HepG2 (cell line): Measurements from ENCODE around the gene UNC119B. TPM values are rescaled to one million over a fixed set of nuclear protein-coding genes. Genes with fewer than 3 reads are reported as not detected.

Experiments
- ATAC-seq: fragments of 200-7000 bp; cut with Tn5 transposase; 3 replicates; pipeline ENCODE4 v1.9.1; 2020; ENCODE audit warnings: mild to moderate bottlenecking, moderate library complexity
- BruUV-seq: library from RNA; stranded (reverse); fragments of 400-500 nt; replicated peaks from 2 replicates; lab custom pipeline; 2021; lab: Mats Ljungman, UMichigan
- CTCF ChIA-PET: fragments of 300-600 bp; formaldehyde crosslinking; extraction: SDS; loops from one replicate; lab custom pipeline; 2021; ENCODE audit warnings: low total read pairs, inconsistent platforms, low intra/inter-chr PET ratio; lab: Yijun Ruan, JAX
- POLR2A ChIA-PET: fragments of 350-600 bp; sonication (Branson Sonifier 250); formaldehyde crosslinking; loops from one replicate; lab custom pipeline; 2020; ENCODE audit warnings: antibody characterized with exemption, inconsistent platforms; lab: Yijun Ruan, JAX
- DNase-seq: peaks from one replicate; pipeline ENCODE4 v3.0.0-alpha.2; 2015; ENCODE audit warnings: low spot score
- FAIRE-seq: peaks from 3 replicates; lab custom pipeline; 2011; peaks lifted over from hg19 to GRCh38; lab: Jason Lieb, UNC
- H2AFZ ChIP-seq: one replicate; pipeline ENCODE4 v1.6.1; 2011; ENCODE audit warnings: low read length, inconsistent platforms
- H3K27ac ChIP-seq: fragments of 300-600 bp; 3 replicates; pipeline ENCODE4 v1.8.0; 2011; ENCODE audit warnings: mixed run types, mild to moderate bottlenecking, mixed read lengths, low read length, inconsistent platforms; ENCODE audit not compliant: insufficient read depth; ENCODE audit errors: extremely low read length
- H3K27me3 ChIP-seq, 2 experiments: fragments of 200-600 bp in 1 of 2; 2 replicates in 1 of 2; 3 replicates in 1 of 2; pipeline versions ENCODE4 v1.6.0 to v1.8.0; 2011; ENCODE audit warnings: low read length in 2 of 2, mild to moderate bottlenecking in 2 of 2, moderate library complexity in 2 of 2, inconsistent platforms in 1 of 2; ENCODE audit not compliant: insufficient read depth in 2 of 2, control insufficient read depth in 1 of 2
- H3K36me3 ChIP-seq, 2 experiments: fragments of 200-600 bp in 1 of 2; replicated peaks in 1 of 2; 2 replicates in 1 of 2; 3 replicates in 1 of 2; pipeline versions ENCODE4 v1.5.1 to v1.8.0; 2011; ENCODE audit warnings: low read length in 2 of 2, inconsistent platforms in 1 of 2; ENCODE audit not compliant: insufficient read depth in 2 of 2, control insufficient read depth in 1 of 2
- H3K4me1 ChIP-seq: 2 replicates; pipeline ENCODE4 v1.5.1; 2012; ENCODE audit warnings: low read length, inconsistent platforms; ENCODE audit not compliant: insufficient read depth
- H3K4me2 ChIP-seq: 2 replicates; pipeline ENCODE4 v1.6.0; 2011; ENCODE audit warnings: low read depth, low read length, inconsistent platforms
- H3K4me3 ChIP-seq, 3 experiments: fragments of 200-600 bp in 1 of 3; sonication (generic), shearing (Covaris generic) in 1 of 3; replicated peaks in 1 of 3; 2 replicates each; pipeline ENCODE4 v1.5.1; 2011 to 2016; ENCODE audit warnings: low read length in 3 of 3, inconsistent platforms in 2 of 3, low read depth in 2 of 3, mild to moderate bottlenecking in 2 of 3, control low read depth in 1 of 3, mixed read lengths in 1 of 3; ENCODE audit not compliant: insufficient read depth in 1 of 3
- H3K79me2 ChIP-seq: one replicate; pipeline ENCODE4 v1.6.1; 2011; ENCODE audit warnings: low read length, inconsistent platforms; ENCODE audit not compliant: insufficient read depth
- H3K9ac ChIP-seq: 2 replicates; pipeline ENCODE4 v1.6.0; 2011; ENCODE audit warnings: mild to moderate bottlenecking, low read depth, low read length, inconsistent platforms; ENCODE audit not compliant: insufficient read depth
- H3K9me3 ChIP-seq: 2 replicates; pipeline ENCODE4 v1.5.1; 2012; ENCODE audit warnings: mild to moderate bottlenecking, low read length
- H4K20me1 ChIP-seq: 2 replicates; pipeline ENCODE4 v1.6.0; 2011; ENCODE audit warnings: inconsistent platforms, mild to moderate bottlenecking, low read length, moderate library complexity; ENCODE audit not compliant: insufficient read depth
- ATAD3A ChIP-seq: sonication (generic); formaldehyde crosslinking; IDR thresholded peaks from 2 replicates; pipeline ENCODE4 v1.4.0; 2020; ENCODE audit warnings: missing genetic modification reagents
- GPN1 ChIP-seq: sonication (generic); formaldehyde crosslinking; IDR thresholded peaks from 2 replicates; pipeline ENCODE4 v1.5.1; 2020; ENCODE audit warnings: missing genetic modification reagents, borderline replicate concordance
- GTF2F1 ChIP-seq: fragments of 150-350 bp; IDR thresholded peaks from 2 replicates; pipeline ENCODE4 v1.6.1; 2014; ENCODE audit warnings: low read length
- KDM2A ChIP-seq: sonication (generic); formaldehyde crosslinking; IDR thresholded peaks from 2 replicates; pipeline ENCODE4 v1.4.0; 2020; ENCODE audit warnings: low read depth, missing genetic modification reagents, borderline replicate concordance
- RFXANK ChIP-seq: IDR thresholded peaks from 2 replicates; pipeline ENCODE4 v1.6.1; 2016
- SCMH1 ChIP-seq: sonication (generic); formaldehyde crosslinking; IDR thresholded peaks from 2 replicates; pipeline ENCODE4 v1.9.0; 2021; ENCODE audit warnings: missing genetic modification reagents, mild to moderate bottlenecking, borderline replicate concordance
- ZNF530 ChIP-seq: sonication (generic); formaldehyde crosslinking; IDR thresholded peaks from 2 replicates; pipeline ENCODE4 v1.5.0; 2020; ENCODE audit warnings: low read depth, mild to moderate bottlenecking, missing genetic modification reagents
- ZNF619 ChIP-seq: sonication (generic); formaldehyde crosslinking; IDR thresholded peaks from 2 replicates; pipeline ENCODE4 v1.4.0; 2020; ENCODE audit warnings: mild to moderate bottlenecking, missing genetic modification reagents
- ZNF713 ChIP-seq: sonication (generic); formaldehyde crosslinking; IDR thresholded peaks from 2 replicates; pipeline ENCODE4 v1.4.0; 2020; ENCODE audit warnings: mild to moderate bottlenecking, missing genetic modification reagents
- WGBS: methylation state at CpG from one replicate; pipeline ENCODE4 v1.1.6; 2017; ENCODE audit warnings: low lambda C conversion rate; 5-methylcytosine and 5-hydroxymethylcytosine counted together
- in situ Hi-C: cut with HindIII; loops from 2 replicates; pipeline ENCODE4 v1.10.0; 2017; ENCODE audit warnings: low pct_unique_long_range_greater_than_20kb; ENCODE audit not compliant: extremely low pct_ligation_motif_present
- intact Hi-C: fragments of 100-400 bp; cut with micrococcal nuclease; formaldehyde crosslinking; loops from one replicate; pipeline ENCODE4 v1.10.0; 2022; ENCODE audit not compliant: unreplicated experiment
- polyA plus RNA-seq, 8 experiments: library from polyadenylated mRNA; depleted of rRNA in 3 of 8; stranded (reverse) in 7 of 8; unstranded in 1 of 8; fragments of >200 nt; fragmentation: Illumina TruSeq in 4 of 8; extraction: Trizol in 4 of 8; gene quantifications; 2 replicates each; pipeline versions ENCODE4 v1.2.1 to v1.2.3, GENCODE V29; 2011 to 2016; ENCODE audit warnings: low read depth in 4 of 8, missing spikeins in 1 of 8, mixed read lengths in 1 of 8; ENCODE audit not compliant: insufficient read depth in 1 of 8
- total RNA-seq, 5 experiments: library from RNA; depleted of rRNA; stranded (reverse); fragments of >200 nt; fragmentation: Illumina TruSeq; extraction: Trizol; gene quantifications; 2 replicates each; pipeline ENCODE4 v1.2.3, GENCODE V29; 2016; ENCODE audit warnings: low read depth in 1 of 5
- TF ChIP-seq, protein P1 (sequence below): IDR thresholded peaks from 2 replicates; pipeline ENCODE4 v1.6.1; 2016; ENCODE audit warnings: mild to moderate bottlenecking

The UNC119B gene
- total and polyA plus RNA-seq, 2 of the 13 experiments (the other 11 are each of a cell fraction or from before 2014, with no cell fraction given), result 19.6 to 19.7 TPM

DNA sequence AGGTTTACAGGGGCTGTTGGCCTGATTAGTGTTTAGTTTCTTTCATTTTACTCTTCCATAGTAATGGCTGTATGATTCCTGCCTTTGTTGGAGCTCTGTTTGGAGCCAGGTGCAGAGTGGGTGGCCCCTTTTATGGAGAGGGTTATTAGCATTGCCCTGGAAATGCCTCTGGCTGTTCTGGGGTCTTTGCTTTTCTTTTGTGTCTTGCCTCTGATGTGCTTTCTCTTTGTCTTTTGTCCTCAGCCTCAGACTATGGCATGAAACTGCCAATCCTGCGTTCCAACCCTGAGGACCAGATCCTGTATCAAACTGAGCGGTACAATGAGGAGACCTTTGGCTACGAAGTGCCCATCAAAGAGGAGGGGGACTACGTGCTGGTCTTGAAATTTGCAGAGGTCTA lies 16.4 kb upstream of the UNC119B start:
- FAIRE-seq (no peak), ATAC-seq (no peak), DNase-seq (no peak)
- Histone ChIP-seq H2AFZ (no peak overlapping the region), H3K4me3 (no peak overlapping the region), H4K20me1 (peaks cover 36% of the 10 kb centered on the region), H3K4me2 (no peak overlapping the region), H3K27me3 (no peaks in the 10 kb centered on the region), H3K9me3 (no peaks in the 10 kb centered on the region), H3K9ac (no peak overlapping the region), H3K27ac (no peak overlapping the region), H3K4me1 (peaks cover 53% of the 10 kb centered on the region), H3K79me2 (peaks cover 63% of the 10 kb centered on the region), H3K36me3 (peaks cover 28 to 58% of the 10 kb centered on the region in 2 experiments)
- in situ Hi-C loops, result no loop called here
- WGBS, result 98% methylated on average over 4 of the region's 4 CpGs
- POLR2A ChIA-PET, result no interaction called here
- no TSS peak for BruUV-seq
- CTCF ChIA-PET, result no interaction called here
- intact Hi-C loops, result no loop called here
- no peak for TF ChIP-seq ZNF619 (CRISPR knock-in tag)
- TF ChIP-seq, protein P1, sequence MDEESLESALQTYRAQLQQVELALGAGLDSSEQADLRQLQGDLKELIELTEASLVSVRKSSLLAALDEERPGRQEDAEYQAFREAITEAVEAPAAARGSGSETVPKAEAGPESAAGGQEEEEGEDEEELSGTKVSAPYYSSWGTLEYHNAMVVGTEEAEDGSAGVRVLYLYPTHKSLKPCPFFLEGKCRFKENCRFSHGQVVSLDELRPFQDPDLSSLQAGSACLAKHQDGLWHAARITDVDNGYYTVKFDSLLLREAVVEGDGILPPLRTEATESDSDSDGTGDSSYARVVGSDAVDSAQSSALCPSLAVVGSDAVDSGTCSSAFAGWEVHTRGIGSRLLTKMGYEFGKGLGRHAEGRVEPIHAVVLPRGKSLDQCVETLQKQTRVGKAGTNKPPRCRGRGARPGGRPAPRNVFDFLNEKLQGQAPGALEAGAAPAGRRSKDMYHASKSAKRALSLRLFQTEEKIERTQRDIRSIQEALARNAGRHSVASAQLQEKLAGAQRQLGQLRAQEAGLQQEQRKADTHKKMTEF (CRISPR knock-in tag), result no peak
- no peak for TF ChIP-seq ZNF713 (CRISPR knock-in tag)
- TF ChIP-seq GTF2F1, result no peak
- no peak for TF ChIP-seq ZNF530 (CRISPR knock-in tag)
- TF ChIP-seq GPN1 (CRISPR knock-in tag), result no peak
- no peak for TF ChIP-seq KDM2A (CRISPR knock-in tag)
- no peak for TF ChIP-seq SCMH1 (CRISPR knock-in tag)
- no peak for TF ChIP-seq ATAD3A
- TF ChIP-seq RFXANK (CRISPR knock-in tag), result no peak
